Measurements from ENCODE around the gene CRABP2. TPM values are rescaled to one million over a fixed set of nuclear protein-coding genes. Genes with fewer than 3 reads are reported as not detected.

Gene CRABP2
- total RNA-seq (10 to 100 TPM in 1 of 9 donors, 1 to 10 TPM in 4, under 1 TPM in 1, not detected in 3; 0.80 to 11.4 (median 1.7) TPM), polyA plus RNA-seq (1 to 10 TPM in 1 of 2 donors, under 1 TPM in 1; 0.46 to 1.5 TPM)
- long read RNA-seq, donor 1, partial matches to known transcripts = 0 of 1 reads
- long read RNA-seq, donor 1, other reads (novel, unspliced or antisense) = 0 of 1 reads
- long read RNA-seq, donor 2 = 0 reads
- long read RNA-seq, donor 3 = 0 reads

DNA sequence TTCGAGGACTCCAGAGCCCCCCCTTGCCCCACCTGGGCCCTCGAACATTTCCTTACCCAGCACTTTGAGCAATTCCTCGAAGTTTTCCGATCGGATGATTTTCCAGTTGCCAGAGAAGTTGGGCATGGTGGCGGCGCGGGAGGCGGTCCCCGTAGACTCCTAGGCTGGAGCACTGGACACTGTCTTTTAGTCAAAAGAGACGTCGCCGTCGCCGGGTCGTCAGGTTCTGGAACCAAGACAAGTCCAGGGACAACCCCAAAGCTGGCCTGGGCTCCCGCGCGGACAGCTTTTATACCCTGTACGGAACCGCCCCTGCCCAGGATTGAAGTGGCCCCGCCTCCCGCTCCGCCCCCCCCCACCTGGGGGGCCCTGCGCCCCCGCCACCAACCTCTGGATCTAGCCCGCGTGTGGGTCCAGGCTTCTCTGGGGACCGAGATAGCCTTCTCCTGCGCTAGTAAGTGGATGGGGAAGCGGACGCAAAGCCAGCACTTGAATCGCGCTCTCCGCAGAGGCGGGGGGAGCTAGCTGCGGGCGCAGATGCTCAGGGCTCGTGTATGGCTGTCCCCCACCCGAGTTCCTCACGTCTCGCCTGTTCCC is at the start of gene CRABP2:
CRABP2 (minus strand) TSS at position 263 of the 597 bp plus-strand sequence; CDS start at position 126, 137 bp downstream.
- Histone ChIP-seq H3K27me3 (peaks cover 0 to 46% (median 33%) of the 10 kb centered on the region in 9 donors), H3K36me3 (no peaks in the 10 kb centered on the region), H3K27ac (peak within 1 kb of the TSS in 11 of 12 donors; percentile 41 to 91 (median 71)), H3K4me1 (peaks cover 0 to 55% (median 36%) of the 10 kb centered on the region in 12 donors), H3K9me3 (no peaks in the 10 kb centered on the region), H3K4me3 (peak within 1 kb of the TSS; percentile 12 to 68 (median 46))
- ATAC-seq = peak in 3 of 4 donors; percentile 5 to 13 (median 6)
- 1% methylated on average over 21 to 42 of the region's 42 CpGs for WGBS, 4 donors
- intact Hi-C loops (cut with DNase I) = loop anchor here in 1 of 10 donors (1.0 kb wide), 1 partner anchor 45 kb away; no protein-coding TSS in a partner anchor
- TF ChIP-seq, protein P1, sequence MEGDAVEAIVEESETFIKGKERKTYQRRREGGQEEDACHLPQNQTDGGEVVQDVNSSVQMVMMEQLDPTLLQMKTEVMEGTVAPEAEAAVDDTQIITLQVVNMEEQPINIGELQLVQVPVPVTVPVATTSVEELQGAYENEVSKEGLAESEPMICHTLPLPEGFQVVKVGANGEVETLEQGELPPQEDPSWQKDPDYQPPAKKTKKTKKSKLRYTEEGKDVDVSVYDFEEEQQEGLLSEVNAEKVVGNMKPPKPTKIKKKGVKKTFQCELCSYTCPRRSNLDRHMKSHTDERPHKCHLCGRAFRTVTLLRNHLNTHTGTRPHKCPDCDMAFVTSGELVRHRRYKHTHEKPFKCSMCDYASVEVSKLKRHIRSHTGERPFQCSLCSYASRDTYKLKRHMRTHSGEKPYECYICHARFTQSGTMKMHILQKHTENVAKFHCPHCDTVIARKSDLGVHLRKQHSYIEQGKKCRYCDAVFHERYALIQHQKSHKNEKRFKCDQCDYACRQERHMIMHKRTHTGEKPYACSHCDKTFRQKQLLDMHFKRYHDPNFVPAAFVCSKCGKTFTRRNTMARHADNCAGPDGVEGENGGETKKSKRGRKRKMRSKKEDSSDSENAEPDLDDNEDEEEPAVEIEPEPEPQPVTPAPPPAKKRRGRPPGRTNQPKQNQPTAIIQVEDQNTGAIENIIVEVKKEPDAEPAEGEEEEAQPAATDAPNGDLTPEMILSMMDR (IDR thresholded peaks at IDR 0.05) = no peak
- TF ChIP-seq POLR2A (IDR thresholded peaks at IDR 0.05) = no peak
- DNase-seq = peak in 3 of 5 donors; percentile 34 to 61 (median 39)

DNA sequence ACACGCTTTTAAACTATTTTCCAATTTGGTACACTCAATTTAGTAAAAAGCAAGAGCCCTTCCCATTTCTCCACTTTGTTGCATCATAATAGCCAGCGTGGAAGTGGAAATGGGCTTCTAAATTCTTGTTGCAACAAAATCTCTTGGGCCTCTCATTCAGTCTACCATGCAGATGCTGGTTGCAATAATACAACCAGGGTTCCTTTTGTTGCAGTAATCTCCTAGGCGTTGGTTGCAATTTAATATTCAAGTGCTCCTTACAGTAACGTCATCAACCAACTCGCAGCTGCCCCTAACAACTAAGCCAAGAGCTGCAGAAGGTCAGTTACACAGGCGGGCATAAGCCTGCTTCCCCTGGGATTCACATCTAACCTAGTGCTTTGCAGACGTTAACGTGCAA is 48.8 kb upstream of the CRABP2 start:
- no peak overlapping the region for H3K27ac ChIP-seq
- no peak overlapping the region for H3K4me3 ChIP-seq
- no peaks in the 10 kb centered on the region for H3K27me3 ChIP-seq
- intact Hi-C loops (cut with DNase I) = loop anchor here in 1 of 10 donors (5.0 kb wide), 1 partner anchor 252 kb away; the partner anchor contains the start of gene MEF2D
- WGBS, 4 donors = 72 to 80% (median 76%) methylated on average over 8 of the region's 8 CpGs
- peaks cover 6 to 37% (median 23%) of the 10 kb centered on the region in 12 donors for H3K4me1 ChIP-seq
- H3K36me3 ChIP-seq = no peaks in the 10 kb centered on the region
- H3K9me3 ChIP-seq = no peaks in the 10 kb centered on the region
- ATAC-seq = no peak
- DNase-seq = no peak
- TF ChIP-seq POLR2A (IDR thresholded peaks at IDR 0.05) = no peak
- TF ChIP-seq, protein P1 (IDR thresholded peaks at IDR 0.05) = no peak

DNA sequence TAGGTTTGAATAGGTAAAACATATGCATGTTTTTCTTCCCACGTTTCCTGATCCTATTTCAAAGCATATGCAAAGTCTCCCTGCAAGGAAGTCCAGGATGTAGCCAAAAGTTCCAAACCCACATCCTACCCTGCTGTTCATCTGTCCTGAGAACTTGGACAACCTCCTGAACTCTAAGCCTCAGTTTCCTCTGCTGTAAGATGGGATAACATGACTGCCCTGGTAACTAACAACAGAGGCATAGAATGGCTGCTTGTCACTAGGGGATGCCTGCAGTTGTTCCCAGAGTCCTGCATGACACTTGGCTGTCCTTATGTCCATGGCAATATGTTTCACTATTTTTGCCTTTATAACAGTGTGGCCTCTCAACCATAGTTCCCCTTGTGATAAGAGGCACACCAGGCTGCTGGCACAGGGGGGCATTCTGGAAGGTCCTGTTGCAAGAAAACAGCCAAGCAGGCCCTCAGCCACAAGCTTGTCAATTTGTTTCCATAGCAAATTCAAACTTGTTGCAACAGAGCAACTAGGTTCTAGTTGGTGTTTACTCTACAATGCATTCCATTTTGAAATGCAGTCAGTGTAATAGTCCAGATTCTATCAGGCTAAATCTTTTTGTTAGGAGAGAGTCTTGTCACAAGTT is 47.6 kb upstream of the CRABP2 start:
- peaks cover 11 to 50% (median 36%) of the 10 kb centered on the region in 12 donors for H3K4me1 ChIP-seq
- 12 to 31% (median 24%) methylated on average over 1 of the region's 1 CpG for WGBS, 4 donors
- no peaks in the 10 kb centered on the region for H3K36me3 ChIP-seq
- H3K4me3 ChIP-seq = peak overlapping the region in 11 of 12 donors; percentile 72 to 100 (median 96)
- intact Hi-C loops (cut with DNase I) = loop anchor here in 4 of 10 donors (1.0 to 5.0 kb wide), 3 partner anchors 13 to 251 kb away; partner anchors contain the start of genes PRCC (in 2 of the 4) and MEF2D (in 1 of the 4)
- TF ChIP-seq, protein P1 (IDR thresholded peaks at IDR 0.05) = no peak
- TF ChIP-seq POLR2A (IDR thresholded peaks at IDR 0.05) = no peak
- ATAC-seq (no peak), DNase-seq (no peak)
- H3K27ac ChIP-seq = peak overlapping the region in 9 of 12 donors; percentile 96 to 100 (median 99)
- no peaks in the 10 kb centered on the region for H3K27me3 ChIP-seq
- H3K9me3 ChIP-seq = no peaks in the 10 kb centered on the region

Measured in heart left ventricle (tissue), 16 donors.